ENCODE data around the gene PCCB.

- no peak for TF ChIP-seq CTCF (conservative IDR thresholded peaks at IDR 0.05)
- TF ChIP-seq EZH2 (IDR thresholded peaks at IDR 0.05; ENCODE audit: low read depth), result no peak
Measured at GRCh38 chr3:136280961-136281360, 30.8 kb downstream of the PCCB start.

All from PC-9 (cell line).